Endothelial cell of umbilical vein (primary cell): ENCODE results near the gene XRCC1. TPM values are rescaled to one million over a fixed set of nuclear protein-coding genes. Genes with fewer than 3 reads are reported as not detected.

Experiments used
- BruUV-seq: library from RNA; stranded (reverse); fragments of 400-500 nt; replicated peaks from 2 replicates; lab custom pipeline; 2021; lab: Mats Ljungman, UMichigan
- CTCF ChIA-PET: fragments of 300-600, 350-600 bp; sonication (Branson Sonifier 250); formaldehyde crosslinking; loops from one replicate; lab custom pipeline; 2021; ENCODE audit warnings: antibody characterized with exemption, inconsistent platforms; lab: Charles Lee
- POLR2A ChIA-PET: fragments of 300-600, 350-600 bp; sonication (Branson Sonifier 250); formaldehyde crosslinking; loops from one replicate; lab custom pipeline; 2021; ENCODE audit warnings: antibody characterized with exemption, inconsistent platforms; lab: Charles Lee
- DNase-seq: peaks from one replicate; pipeline ENCODE4 v3.0.0-alpha.2; 2011; ENCODE audit warnings: low read depth, low spot score
- FAIRE-seq: peaks from 2 replicates; lab custom pipeline; 2011; peaks lifted over from hg19 to GRCh38; lab: Jason Lieb, UNC
- H2AFZ ChIP-seq: 2 replicates; pipeline ENCODE4 v1.6.0; 2012; ENCODE audit warnings: low read depth, low read length, control low read depth, inconsistent platforms
- H3K27ac ChIP-seq: 2 replicates; pipeline ENCODE4 v1.5.1; 2011; ENCODE audit warnings: low read depth, mild to moderate bottlenecking, control low read depth, low read length, moderate library complexity; ENCODE audit not compliant: insufficient read depth
- H3K27me3 ChIP-seq, 2 experiments: 2 replicates each; pipeline versions ENCODE4 v1.6.0 to v1.6.1; 2011; ENCODE audit warnings: low read length in 2 of 2, mixed read lengths in 1 of 2; ENCODE audit not compliant: control insufficient read depth in 2 of 2, insufficient read depth in 2 of 2
- H3K36me3 ChIP-seq, 2 experiments: 2 replicates in 1 of 2; 3 replicates in 1 of 2; pipeline ENCODE4 v1.5.1; 2011; ENCODE audit warnings: low read length in 2 of 2, mild to moderate bottlenecking in 1 of 2, moderate library complexity in 1 of 2; ENCODE audit not compliant: control insufficient read depth in 2 of 2, insufficient read depth in 2 of 2; ENCODE audit errors: extremely low read depth in 1 of 2
- H3K4me1 ChIP-seq: 3 replicates; pipeline ENCODE4 v1.5.1; 2011; ENCODE audit warnings: mild to moderate bottlenecking, low read length; ENCODE audit not compliant: control insufficient read depth, insufficient read depth; ENCODE audit errors: extremely low read depth
- H3K4me2 ChIP-seq: 2 replicates; pipeline ENCODE4 v1.6.1; 2011; ENCODE audit warnings: low read length, control low read depth, mixed read lengths; ENCODE audit not compliant: insufficient read depth
- H3K4me3 ChIP-seq, 3 experiments: fragments of 200-600 bp in 1 of 3; sonication (generic), shearing (Covaris generic) in 1 of 3; replicated peaks in 1 of 3; 2 replicates each; pipeline ENCODE4 v1.5.1; 2011 to 2016; ENCODE audit warnings: control low read depth in 3 of 3, low read length in 3 of 3, mild to moderate bottlenecking in 2 of 3, inconsistent platforms in 1 of 3, low read depth in 1 of 3, moderate library complexity in 1 of 3; ENCODE audit not compliant: insufficient read depth in 1 of 3
- H3K79me2 ChIP-seq: 2 replicates; pipeline ENCODE4 v1.6.0; 2012; ENCODE audit warnings: low read length, inconsistent platforms; ENCODE audit not compliant: control insufficient read depth, insufficient read depth
- H3K9ac ChIP-seq: replicated peaks from 2 replicates; pipeline ENCODE3; 2011; ENCODE audit warnings: low read length, control low read depth; ENCODE audit not compliant: insufficient read depth; ENCODE audit errors: extremely low read depth
- H3K9me1 ChIP-seq: replicated peaks from 3 replicates; pipeline ENCODE4 v1.6.0; 2011; ENCODE audit warnings: mild to moderate bottlenecking, low read length; ENCODE audit not compliant: control insufficient read depth, insufficient read depth; ENCODE audit errors: extremely low read depth
- H3K9me3 ChIP-seq: replicated peaks from 2 replicates; pipeline ENCODE4 v1.5.1; 2012; ENCODE audit warnings: low read length, inconsistent platforms; ENCODE audit not compliant: control insufficient read depth, insufficient read depth
- H4K20me1 ChIP-seq: replicated peaks from 2 replicates; pipeline ENCODE3; 2011; ENCODE audit warnings: mild to moderate bottlenecking, low read length; ENCODE audit not compliant: control insufficient read depth, insufficient read depth; ENCODE audit errors: extremely low read depth
- CTCF ChIP-seq, 2 donors: IDR thresholded peaks; 1 replicate in 1 of 2; 2 replicates in 1 of 2; pipeline ENCODE4 v1.5.1; 2011; ENCODE audit warnings: low read length in 2 of 2, mild to moderate bottlenecking in 2 of 2, moderate library complexity in 2 of 2, control low read depth in 1 of 2, inconsistent platforms in 1 of 2, low read depth in 1 of 2; ENCODE audit not compliant: insufficient read depth in 1 of 2; ENCODE audit errors: extremely low read depth in 1 of 2
- FOS ChIP-seq: IDR thresholded peaks from 2 replicates; pipeline ENCODE4 v1.6.1; 2011; ENCODE audit warnings: mild to moderate bottlenecking, low read length, moderate library complexity, borderline replicate concordance; ENCODE audit not compliant: insufficient read depth
- GATA2 ChIP-seq: IDR thresholded peaks from 2 replicates; pipeline ENCODE4 v1.7.0; 2011; ENCODE audit warnings: low read depth, mild to moderate bottlenecking, moderate library complexity, mixed read lengths, low read length; ENCODE audit not compliant: insufficient read length, insufficient read depth
- JUN ChIP-seq: IDR thresholded peaks from 2 replicates; pipeline ENCODE4 v1.6.1; 2011; ENCODE audit warnings: borderline replicate concordance, low read depth; ENCODE audit not compliant: insufficient read length, insufficient read depth
- MAX ChIP-seq: IDR thresholded peaks from 2 replicates; pipeline ENCODE4 v1.6.1; 2011; ENCODE audit not compliant: insufficient read depth, insufficient read length
- MYC ChIP-seq: IDR thresholded peaks from one replicate; pipeline ENCODE4 v1.6.1; 2011; ENCODE audit warnings: mild to moderate bottlenecking, low read depth, low read length
- POLR2A ChIP-seq: IDR thresholded peaks from 2 replicates; pipeline ENCODE4 v1.6.1; 2012; ENCODE audit warnings: low read depth, mild to moderate bottlenecking, control low read depth, low read length
- POLR2AphosphoS5 ChIP-seq: IDR thresholded peaks from 2 replicates; pipeline ENCODE4 v1.6.1; 2012; ENCODE audit warnings: low read depth, mild to moderate bottlenecking, control low read depth, low read length, moderate library complexity; ENCODE audit not compliant: insufficient read depth
- dilution Hi-C: fragments of 300-500 bp; cut with MboI; formaldehyde crosslinking; loops from one replicate; pipeline ENCODE4 v1.15.0; 2019; ENCODE audit warnings: low sequenced_read_pairs; ENCODE audit not compliant: extremely low pct_ligation_motif_present
- intact Hi-C: fragments of 100-400 bp; cut with micrococcal nuclease; formaldehyde crosslinking; loops from one replicate; pipeline ENCODE4 v1.10.0; 2022
- polyA plus RNA-seq, 4 experiments: library from polyadenylated mRNA; depleted of rRNA in 3 of 4; stranded (reverse) in 3 of 4; unstranded in 1 of 4; fragments of >200 nt; gene quantifications; 2 replicates each; pipeline versions ENCODE4 v1.2.1 to v1.2.3, GENCODE V29; 2011 to 2012; ENCODE audit warnings: missing spikeins in 1 of 4
- total RNA-seq: library from RNA; stranded (reverse); gene quantifications from 2 replicates; pipeline ENCODE4 v1.2.3, GENCODE V29; 2021

Gene XRCC1
- total and polyA plus RNA-seq, 2 donors (not counting 3 experiments of a cell fraction or from before 2014, with no cell fraction given): 29.5 to 39.3 TPM

- Histone ChIP-seq H3K36me3 (peaks cover 0 to 19% of the 10 kb centered on the region in 2 experiments), H3K27me3 (no peaks in the 10 kb centered on the region), H3K4me1 (peaks cover 12% of the 10 kb centered on the region), H3K4me3 (no peak overlapping the region), H3K9ac (no peak overlapping the region), H2AFZ (no peak overlapping the region), H3K79me2 (peaks cover 24% of the 10 kb centered on the region), H3K9me1 (no peaks in the 10 kb centered on the region), H3K9me3 (no peaks in the 10 kb centered on the region), H3K27ac (no peak overlapping the region), H4K20me1 (no peaks in the 10 kb centered on the region), H3K4me2 (no peak overlapping the region)
- BruUV-seq: no TSS peak
- intact Hi-C loops: no loop called here
- TF ChIP-seq JUN: no peak
- no peak for TF ChIP-seq GATA2
- TF ChIP-seq FOS: no peak
- no peak for TF ChIP-seq CTCF (IDR thresholded peaks at IDR 0.05; ENCODE audit: extremely low read depth in 1 of 2, insufficient read depth in 1 of 2, low read depth in 1 of 2, low read length in 2 of 2)
- TF ChIP-seq POLR2A: no peak
- no peak for TF ChIP-seq POLR2AphosphoS5
- TF ChIP-seq MYC: no peak
- no peak for TF ChIP-seq MAX
- POLR2A ChIA-PET: no interaction called here
- FAIRE-seq: no peak
- dilution Hi-C loops: no loop called here
- CTCF ChIA-PET: interaction anchor here (0.7 kb wide), 1 partner anchor 9 kb away, joined by 3 read pairs; no protein-coding TSS in a partner anchor
- no peak for DNase-seq
Observed at GRCh38 chr19:43616954-43617353, 41.6 kb upstream of the XRCC1 start.
